Keratinocyte (primary cell): ENCODE measurements around the gene CFHR4. TPM values are rescaled to one million over a fixed set of nuclear protein-coding genes. Genes with fewer than 3 reads are reported as not detected.
"Not testable (repeated sequence)": the region's sequence is repeated elsewhere in the genome, so short reads cannot be mapped to it uniquely, and the experiment has no call there.

Source experiments
- DNase-seq: peaks from one replicate; pipeline ENCODE4 v3.0.0-alpha.2; 2011; ENCODE audit warnings: low read depth, missing footprints, low spot score
- FAIRE-seq: peaks from 2 replicates; lab custom pipeline; 2011; peaks lifted over from hg19 to GRCh38; lab: Jason Lieb, UNC
- H2AFZ ChIP-seq: 2 replicates; pipeline ENCODE4 v1.6.0; 2012; ENCODE audit warnings: low read length, control low read depth, inconsistent platforms; ENCODE audit not compliant: control insufficient read depth
- H3K27ac ChIP-seq: 2 replicates; pipeline ENCODE4 v1.5.1; 2011; ENCODE audit warnings: low read length; ENCODE audit not compliant: control insufficient read depth, insufficient read depth
- H3K27me3 ChIP-seq: 3 replicates; pipeline ENCODE4 v1.6.0; 2011; ENCODE audit warnings: low read length; ENCODE audit not compliant: control insufficient read depth, insufficient read depth; ENCODE audit errors: extremely low read depth
- H3K36me3 ChIP-seq, 2 experiments: 2 replicates in 1 of 2; 3 replicates in 1 of 2; pipeline ENCODE4 v1.5.1; 2011; ENCODE audit warnings: low read length in 2 of 2, mild to moderate bottlenecking in 1 of 2; ENCODE audit not compliant: control insufficient read depth in 2 of 2, insufficient read depth in 2 of 2; ENCODE audit errors: extremely low read depth in 1 of 2
- H3K4me1 ChIP-seq: 3 replicates; pipeline ENCODE4 v1.5.1; 2011; ENCODE audit warnings: low read length; ENCODE audit not compliant: control insufficient read depth, insufficient read depth; ENCODE audit errors: extremely low read depth
- H3K4me2 ChIP-seq: 3 replicates; pipeline ENCODE4 v1.6.0; 2011; ENCODE audit warnings: low read depth, low read length; ENCODE audit not compliant: control insufficient read depth, insufficient read depth; ENCODE audit errors: extremely low read depth
- H3K4me3 ChIP-seq, 3 experiments: fragments of 200-600 bp in 1 of 3; sonication (generic) in 1 of 3; 2 replicates in 2 of 3; 3 replicates in 1 of 3; pipeline ENCODE4 v1.5.1; 2011 to 2016; ENCODE audit warnings: low read length in 3 of 3, mild to moderate bottlenecking in 3 of 3, control low read depth in 2 of 3, inconsistent platforms in 1 of 3, low read depth in 1 of 3, mixed read lengths in 1 of 3, mixed run types in 1 of 3, moderate library complexity in 1 of 3; ENCODE audit not compliant: control insufficient read depth in 2 of 3, insufficient read depth in 2 of 3; ENCODE audit errors: extremely low read depth in 1 of 3
- H3K79me2 ChIP-seq: 2 replicates; pipeline ENCODE4 v1.6.0; 2012; ENCODE audit warnings: low read length; ENCODE audit not compliant: control insufficient read depth, insufficient read depth
- H3K9ac ChIP-seq: 3 replicates; pipeline ENCODE4 v1.6.0; 2011; ENCODE audit warnings: low read length; ENCODE audit not compliant: control insufficient read depth, insufficient read depth; ENCODE audit errors: extremely low read depth
- H3K9me1 ChIP-seq: 3 replicates; pipeline ENCODE4 v1.6.0; 2011; ENCODE audit warnings: low read length; ENCODE audit not compliant: control insufficient read depth, insufficient read depth; ENCODE audit errors: extremely low read depth
- H3K9me3 ChIP-seq: 2 replicates; pipeline ENCODE4 v1.5.1; 2012; ENCODE audit warnings: low read depth, low read length; ENCODE audit not compliant: control insufficient read depth
- H4K20me1 ChIP-seq: 3 replicates; pipeline ENCODE4 v1.6.0; 2011; ENCODE audit warnings: low read length; ENCODE audit not compliant: control insufficient read depth, insufficient read depth; ENCODE audit errors: extremely low read depth
- CTCF ChIP-seq, 3 experiments: IDR thresholded peaks in 1 of 3; conservative IDR thresholded peaks in 1 of 3; optimal IDR thresholded peaks in 1 of 3; 2 replicates in 2 of 3; 3 replicates in 1 of 3; pipeline versions ENCODE3 to v1.5.1; 2011; ENCODE audit warnings: low read length in 3 of 3, mild to moderate bottlenecking in 3 of 3, moderate library complexity in 2 of 3, control low read depth in 1 of 3, inconsistent platforms in 1 of 3; ENCODE audit not compliant: insufficient read depth in 2 of 3; ENCODE audit errors: extremely low read depth in 1 of 3
- EZH2 ChIP-seq: IDR thresholded peaks from one replicate; pipeline ENCODE4 v1.6.1; 2012; ENCODE audit warnings: inconsistent platforms, mild to moderate bottlenecking, low read length, moderate library complexity
- dilution Hi-C: fragments of 300-500 bp; cut with MboI; formaldehyde crosslinking; loops from one replicate; pipeline ENCODE4 v1.7.0; 2020; ENCODE audit warnings: low sequenced_read_pairs; ENCODE audit not compliant: extremely low pct_ligation_motif_present
- polyA plus RNA-seq, 5 experiments: library from polyadenylated mRNA; depleted of rRNA in 3 of 5; stranded (reverse) in 3 of 5; stranded (forward) in 1 of 5; unstranded in 1 of 5; fragments of >200 nt; gene quantifications; 1 replicate in 1 of 5; 2 replicates in 3 of 5; 3 replicates in 1 of 5; pipeline versions ENCODE4 v1.2.1 to v1.2.3, GENCODE V29; 2011 to 2012; ENCODE audit warnings: missing spikeins in 2 of 5, low read depth in 1 of 5, low replicate concordance in 1 of 5

The CFHR4 gene
- polyA plus RNA-seq, 1 donor (not counting 4 experiments of a cell fraction or from before 2014, with no cell fraction given) = not detected

- dilution Hi-C loops = no loop called here
- DNase-seq = no peak
- Histone ChIP-seq H3K9me3 (no peaks in the 10 kb centered on the region), H3K27ac (no peak overlapping the region), H3K27me3 (no peaks in the 10 kb centered on the region), H3K9me1 (no peaks in the 10 kb centered on the region), H2AFZ (no peak overlapping the region), H3K36me3 (no peaks in the 10 kb centered on the region), H3K4me3 (no peak overlapping the region), H4K20me1 (no peaks in the 10 kb centered on the region), H3K79me2 (no peaks in the 10 kb centered on the region), H3K4me1 (no peaks in the 10 kb centered on the region), H3K4me2 (no peak overlapping the region), H3K9ac (no peak overlapping the region)
- TF ChIP-seq CTCF (optimal IDR thresholded peaks at IDR 0.05 in 1 of 3, IDR thresholded peaks at IDR 0.05 in 1 of 3, conservative IDR thresholded peaks at IDR 0.05 in 1 of 3; ENCODE audit: extremely low read depth in 1 of 3, insufficient read depth in 2 of 3, low read length in 3 of 3) (no peak), EZH2 (no peak)
- no peak for FAIRE-seq
Measured at GRCh38 chr1:196910215-196910614, 22.4 kb downstream of the CFHR4 start.

- H3K27ac ChIP-seq, H3K36me3 ChIP-seq, H3K79me2 ChIP-seq, H4K20me1 ChIP-seq, H3K9me3 ChIP-seq, dilution Hi-C loops, H3K9ac ChIP-seq, FAIRE-seq, H3K4me1 ChIP-seq, H2AFZ ChIP-seq, DNase-seq, H3K27me3 ChIP-seq, H3K4me2 ChIP-seq, H3K4me3 ChIP-seq, H3K9me1 ChIP-seq: not testable (repeated sequence)
Measured at GRCh38 chr1:196912283-196912682, 24.4 kb downstream of the CFHR4 start.

- H3K9me1 ChIP-seq, dilution Hi-C loops, H3K36me3 ChIP-seq, H3K4me2 ChIP-seq, H3K9me3 ChIP-seq, H3K4me3 ChIP-seq, H3K27me3 ChIP-seq, H3K27ac ChIP-seq, FAIRE-seq, H3K9ac ChIP-seq, H3K4me1 ChIP-seq, DNase-seq, H4K20me1 ChIP-seq, H3K79me2 ChIP-seq, H2AFZ ChIP-seq: not testable (repeated sequence)
Measured at GRCh38 chr1:196926839-196927238, 39.0 kb downstream of the CFHR4 start.

- H3K4me1 ChIP-seq, dilution Hi-C loops, H3K9ac ChIP-seq, H3K9me3 ChIP-seq, H3K9me1 ChIP-seq, H3K4me2 ChIP-seq, H2AFZ ChIP-seq, DNase-seq, H3K4me3 ChIP-seq, H3K27ac ChIP-seq, H4K20me1 ChIP-seq, H3K36me3 ChIP-seq, H3K79me2 ChIP-seq, H3K27me3 ChIP-seq, FAIRE-seq: not testable (repeated sequence)
Measured at GRCh38 chr1:196932853-196933252, 45.0 kb downstream of the CFHR4 start.
